ENCODE measurements around the gene SLC7A9.

Gene SLC7A9

GRCh38 chr19:32869369-32869965, at the start of gene SLC7A9:
SLC7A9 (minus strand) TSS chr19:32869767; CDS start chr19:32868534, 1,233 bp downstream.
- DNase-seq (ENCODE audit: low spot score) = no peak

GRCh38 chr19:32919365-32919764, 49.8 kb upstream of the SLC7A9 start:
- no peak for DNase-seq (ENCODE audit: low spot score)

- no peak for DNase-seq (ENCODE audit: low spot score)
Observed at GRCh38 chr19:32917616-32917996, 48.0 kb upstream of the SLC7A9 start.

- no peak for DNase-seq (ENCODE audit: low spot score)
Observed at GRCh38 chr19:32916969-32917615, 47.5 kb upstream of the SLC7A9 start.

GRCh38 chr19:32914879-32915660, 45.5 kb upstream of the SLC7A9 start:
- DNase-seq (ENCODE audit: low spot score) = no peak

- DNase-seq (ENCODE audit: low spot score) = no peak
Observed at GRCh38 chr19:32911467-32911866, 41.9 kb upstream of the SLC7A9 start.

GRCh38 chr19:32910874-32911273, 41.3 kb upstream of the SLC7A9 start:
- no peak for DNase-seq (ENCODE audit: low spot score)

GRCh38 chr19:32910094-32910493, 40.5 kb upstream of the SLC7A9 start:
- DNase-seq (ENCODE audit: low spot score) = no peak

- DNase-seq (ENCODE audit: low spot score) = no peak
Observed at GRCh38 chr19:32909257-32909656, 39.7 kb upstream of the SLC7A9 start.

- DNase-seq (ENCODE audit: low spot score) = no peak
Observed at GRCh38 chr19:32908641-32909190, 39.1 kb upstream of the SLC7A9 start.

GRCh38 chr19:32902448-32902847, 32.9 kb upstream of the SLC7A9 start:
- DNase-seq (ENCODE audit: low spot score) = no peak

GRCh38 chr19:32901504-32902161, 32.1 kb upstream of the SLC7A9 start:
- DNase-seq (ENCODE audit: low spot score) = no peak

GRCh38 chr19:32896516-32897214, 27.1 kb upstream of the SLC7A9 start:
- no peak for DNase-seq (ENCODE audit: low spot score)

- DNase-seq (ENCODE audit: low spot score) = no peak
Observed at GRCh38 chr19:32895384-32895783, 25.8 kb upstream of the SLC7A9 start.

- no peak for DNase-seq (ENCODE audit: low spot score)
Observed at GRCh38 chr19:32891609-32892008, 22.0 kb upstream of the SLC7A9 start.

GRCh38 chr19:32890841-32891240, 21.3 kb upstream of the SLC7A9 start:
- no peak for DNase-seq (ENCODE audit: low spot score)

GRCh38 chr19:32890326-32890725, 20.8 kb upstream of the SLC7A9 start:
- no peak for DNase-seq (ENCODE audit: low spot score)

GRCh38 chr19:32889137-32889934, 19.8 kb upstream of the SLC7A9 start:
- DNase-seq (ENCODE audit: low spot score) = no peak

GRCh38 chr19:32887572-32888215, 18.1 kb upstream of the SLC7A9 start:
- DNase-seq (ENCODE audit: low spot score) = no peak

GRCh38 chr19:32886241-32886640, 16.7 kb upstream of the SLC7A9 start:
- DNase-seq (ENCODE audit: low spot score) = no peak
